Measurements from ENCODE around the gene PKMYT1. TPM values are rescaled to one million over a fixed set of nuclear protein-coding genes. Genes with fewer than 3 reads are reported as not detected.

The PKMYT1 gene
- total RNA-seq, 2 experiments from 2014 or later = 118 to 124 TPM

- peaks cover 8% of the 10 kb centered on the region for H3K4me1 Mint-ChIP-seq
- no peak overlapping the region for H3K4me3 Mint-ChIP-seq
- no peak for DNase-seq
- no peaks in the 10 kb centered on the region for H3K9me3 Mint-ChIP-seq
- no peaks in the 10 kb centered on the region for H3K36me3 Mint-ChIP-seq (ENCODE audit: low read depth)
- no peak overlapping the region for H3K27ac Mint-ChIP-seq
- H3K27me3 Mint-ChIP-seq = peaks cover 10% of the 10 kb centered on the region
- POLR2A ChIA-PET = interaction anchor here (1.1 to 1.9 kb wide), 2 partner anchors 8 to 16 kb away, joined by 4 to 7 read pairs; partner anchors contain the start of gene PKMYT1
- CTCF ChIA-PET = no interaction called here
Observed at GRCh38 chr16:2987833-2988232, 7.6 kb upstream of the PKMYT1 start.

DNA sequence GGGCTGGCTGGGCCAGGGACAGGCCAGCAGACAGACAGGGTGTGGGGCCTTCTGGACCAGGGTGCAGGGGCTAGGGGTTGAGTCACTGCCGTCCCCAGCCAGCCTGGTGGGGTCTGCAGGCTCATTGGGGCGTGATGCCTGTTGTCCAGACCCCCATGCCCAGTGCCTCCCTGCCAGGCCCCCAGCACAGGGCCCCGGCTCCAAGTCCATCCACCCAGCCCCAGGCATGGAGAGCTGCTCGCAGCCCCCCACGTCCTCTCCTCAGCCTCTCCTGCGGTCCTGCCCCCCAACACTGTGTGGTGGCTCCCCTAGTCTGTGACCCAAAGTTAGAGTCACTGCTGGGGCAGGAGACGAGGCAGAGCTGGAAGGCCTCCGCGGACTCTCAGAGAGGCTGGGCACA, 7.0 kb upstream of the PKMYT1 start:
- Mint-ChIP-seq H3K36me3 (ENCODE audit: low read depth) (no peaks in the 10 kb centered on the region), H3K9me3 (no peaks in the 10 kb centered on the region), H3K4me3 (no peak overlapping the region), H3K4me1 (peaks cover 10% of the 10 kb centered on the region), H3K27ac (no peak overlapping the region), H3K27me3 (peaks cover 10% of the 10 kb centered on the region)
- CTCF ChIA-PET = no interaction called here
- no peak for DNase-seq
- POLR2A ChIA-PET = interaction anchor here (1.1 kb wide), 1 partner anchor 15 kb away, joined by 4 read pairs; no protein-coding TSS in a partner anchor

DNA sequence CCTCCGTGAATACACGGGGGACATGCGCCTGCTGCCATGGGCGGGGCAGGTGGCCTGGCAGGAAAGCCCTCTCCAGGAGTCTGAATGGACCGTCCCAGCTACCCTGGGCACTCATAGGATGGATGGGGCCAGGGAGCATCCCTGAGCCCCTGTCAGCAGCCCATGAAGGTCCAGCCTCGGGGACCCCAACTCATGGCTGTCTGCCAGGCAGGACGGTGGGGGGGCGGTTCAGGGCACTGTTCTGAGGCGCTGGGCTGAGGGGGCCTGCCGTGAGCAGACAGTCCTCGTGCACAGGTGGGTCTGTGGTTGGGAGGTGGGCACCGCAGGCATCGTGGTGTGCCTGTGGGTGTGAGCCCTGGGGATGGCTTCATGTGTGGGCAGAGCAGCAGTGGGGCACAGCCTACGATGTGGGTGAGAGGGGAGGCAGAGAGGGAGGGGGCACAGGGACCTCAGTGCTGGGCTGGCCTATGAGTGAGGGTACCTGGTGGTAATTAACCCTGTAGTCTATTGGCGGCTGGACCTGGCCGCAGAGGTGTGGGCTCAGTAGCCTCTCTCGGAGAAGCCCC, 6.5 kb upstream of the PKMYT1 start:
- peaks cover 10% of the 10 kb centered on the region for H3K27me3 Mint-ChIP-seq
- H3K27ac Mint-ChIP-seq = no peak overlapping the region
- ChIA-PET POLR2A (no interaction called here), CTCF (no interaction called here)
- H3K4me1 Mint-ChIP-seq = peaks cover 13% of the 10 kb centered on the region
- no peak overlapping the region for H3K4me3 Mint-ChIP-seq
- DNase-seq = no peak
- H3K9me3 Mint-ChIP-seq = no peaks in the 10 kb centered on the region
- H3K36me3 Mint-ChIP-seq (ENCODE audit: low read depth) = no peaks in the 10 kb centered on the region

- POLR2A ChIA-PET = no interaction called here
- peaks cover 2% of the 10 kb centered on the region for H3K36me3 Mint-ChIP-seq (ENCODE audit: low read depth)
- H3K9me3 Mint-ChIP-seq = no peaks in the 10 kb centered on the region
- peaks cover 20% of the 10 kb centered on the region for H3K4me1 Mint-ChIP-seq
- peaks cover 10% of the 10 kb centered on the region for H3K27me3 Mint-ChIP-seq
- no peak for DNase-seq
- H3K27ac Mint-ChIP-seq = no peak overlapping the region
- CTCF ChIA-PET = no interaction called here
- no peak overlapping the region for H3K4me3 Mint-ChIP-seq
Observed at GRCh38 chr16:2985893-2986355, 5.7 kb upstream of the PKMYT1 start.

GRCh38 chr16:2985462-2985861, 5.2 kb upstream of the PKMYT1 start:
- Mint-ChIP-seq H3K9me3 (no peaks in the 10 kb centered on the region), H3K4me3 (no peak overlapping the region), H3K27me3 (peaks cover 9% of the 10 kb centered on the region), H3K4me1 (peaks cover 23% of the 10 kb centered on the region), H3K36me3 (ENCODE audit: low read depth) (peaks cover 2% of the 10 kb centered on the region), H3K27ac (no peak overlapping the region)
- no peak for DNase-seq
- ChIA-PET POLR2A (no interaction called here), CTCF (no interaction called here)

DNA sequence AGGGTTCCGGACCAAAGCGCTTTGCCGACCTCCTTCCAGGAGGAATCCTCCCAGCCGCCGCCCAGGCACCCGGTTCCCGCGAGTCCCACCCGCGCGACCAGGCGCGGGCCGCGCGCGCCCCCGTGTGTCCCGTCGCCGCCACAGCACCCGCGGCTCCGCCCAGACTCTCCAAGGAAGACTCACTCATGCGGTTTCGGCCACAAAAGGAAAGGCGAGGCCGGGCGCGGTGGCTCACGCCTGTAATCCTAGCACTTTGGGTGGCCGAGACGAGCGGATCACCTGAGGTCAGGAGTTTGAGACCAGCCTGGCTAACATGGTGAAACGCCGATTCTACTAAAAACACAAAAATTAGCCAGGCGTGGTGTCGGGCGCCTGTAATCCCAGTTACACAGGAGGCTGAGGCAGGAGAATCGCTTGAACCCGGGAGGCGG, 3.5 kb upstream of the PKMYT1 start:
- no peak overlapping the region for H3K27ac Mint-ChIP-seq
- H3K4me1 Mint-ChIP-seq = peaks cover 27% of the 10 kb centered on the region
- no peak overlapping the region for H3K4me3 Mint-ChIP-seq
- peak; percentile 81 for DNase-seq
- POLR2A ChIA-PET = no interaction called here
- no peaks in the 10 kb centered on the region for H3K9me3 Mint-ChIP-seq
- H3K27me3 Mint-ChIP-seq = peaks cover 6% of the 10 kb centered on the region
- CTCF ChIA-PET = interaction anchor here (0.9 to 2.7 kb wide), 5 partner anchors 11 to 48 kb away, joined by 3 to 11 read pairs (median 4); no protein-coding TSS in a partner anchor
- H3K36me3 Mint-ChIP-seq (ENCODE audit: low read depth) = peaks cover 4% of the 10 kb centered on the region

GRCh38 chr16:2982402-2982801, 2.2 kb upstream of the PKMYT1 start:
- H3K4me3 Mint-ChIP-seq = no peak overlapping the region
- H3K9me3 Mint-ChIP-seq = no peaks in the 10 kb centered on the region
- no peak for DNase-seq
- ChIA-PET POLR2A (interaction anchor here (0.7 to 3.4 kb wide), 4 partner anchors 12 to 99 kb away, joined by 3 to 29 read pairs (median 4); partner anchors contain the start of genes FLYWCH2 and KREMEN2), CTCF (interaction anchor here (0.7 to 2.7 kb wide), 8 partner anchors 10 to 74 kb away, joined by 3 to 11 read pairs (median 3); no protein-coding TSS in a partner anchor)
- peaks cover 4% of the 10 kb centered on the region for H3K27me3 Mint-ChIP-seq
- no peak overlapping the region for H3K27ac Mint-ChIP-seq
- H3K36me3 Mint-ChIP-seq (ENCODE audit: low read depth) = peaks cover 12% of the 10 kb centered on the region
- peaks cover 35% of the 10 kb centered on the region for H3K4me1 Mint-ChIP-seq

- H3K4me3 Mint-ChIP-seq = peak overlapping the region; percentile 64
- ChIA-PET CTCF (interaction anchor here (1.5 to 4.7 kb wide), 3 partner anchors 10 to 46 kb away, joined by 3 to 31 read pairs (median 3); partner anchors contain the start of gene PAQR4), POLR2A (interaction anchor here (1.2 to 4.7 kb wide), 7 partner anchors 11 to 99 kb away, joined by 3 to 107 read pairs (median 7); partner anchors contain the start of genes FLYWCH2, KREMEN2 and PAQR4)
- peaks cover 40% of the 10 kb centered on the region for H3K4me1 Mint-ChIP-seq
- no peaks in the 10 kb centered on the region for H3K9me3 Mint-ChIP-seq
- H3K36me3 Mint-ChIP-seq (ENCODE audit: low read depth) = peaks cover 16% of the 10 kb centered on the region
- no peak for DNase-seq
- H3K27ac Mint-ChIP-seq = peak overlapping the region; percentile 17
- H3K27me3 Mint-ChIP-seq = peaks cover 4% of the 10 kb centered on the region
Observed at GRCh38 chr16:2981899-2982250, 1.6 kb upstream of the PKMYT1 start.

GRCh38 chr16:2981177-2981898, 1.1 kb upstream of the PKMYT1 start:
- peaks cover 18% of the 10 kb centered on the region for H3K36me3 Mint-ChIP-seq (ENCODE audit: low read depth)
- H3K4me1 Mint-ChIP-seq = peaks cover 41% of the 10 kb centered on the region
- ChIA-PET CTCF (interaction anchor here (1.5 to 4.7 kb wide), 4 partner anchors 12 to 51 kb away, joined by 3 to 31 read pairs (median 8); partner anchors contain the start of gene PAQR4), POLR2A (interaction anchor here (0.6 to 4.7 kb wide), 25 partner anchors 10 to 204 kb away, joined by 3 to 107 read pairs (median 5); partner anchors contain the start of genes FLYWCH2, HCFC1R1, IL32 and KREMEN2)
- no peaks in the 10 kb centered on the region for H3K9me3 Mint-ChIP-seq
- peaks cover 3% of the 10 kb centered on the region for H3K27me3 Mint-ChIP-seq
- peak overlapping the region; percentile 76 for H3K27ac Mint-ChIP-seq
- peak overlapping the region; percentile 88 for H3K4me3 Mint-ChIP-seq
- no peak for DNase-seq

- Mint-ChIP-seq H3K4me3 (peak overlapping the region; percentile 88), H3K9me3 (no peaks in the 10 kb centered on the region), H3K4me1 (peaks cover 41% of the 10 kb centered on the region), H3K36me3 (ENCODE audit: low read depth) (peaks cover 25% of the 10 kb centered on the region), H3K27me3 (peaks cover 2% of the 10 kb centered on the region), H3K27ac (peak overlapping the region; percentile 80)
- peak; percentile 46 for DNase-seq
- POLR2A ChIA-PET = interaction anchor here (0.6 to 4.7 kb wide), 23 partner anchors 9 to 421 kb away, joined by 3 to 107 read pairs (median 6); partner anchors contain the start of genes HCFC1R1, IL32, KREMEN2 and PAQR4
- CTCF ChIA-PET = interaction anchor here (0.6 to 4.7 kb wide), 6 partner anchors 10 to 140 kb away, joined by 3 to 31 read pairs (median 6); partner anchors contain the start of genes FLYWCH2 and PAQR4
Observed at GRCh38 chr16:2979669-2980226, 498 bp downstream of the PKMYT1 start.

- Mint-ChIP-seq H3K9me3 (no peaks in the 10 kb centered on the region), H3K27ac (no peak overlapping the region), H3K27me3 (no peaks in the 10 kb centered on the region), H3K4me1 (peaks cover 33% of the 10 kb centered on the region), H3K4me3 (no peak overlapping the region), H3K36me3 (ENCODE audit: low read depth) (peaks cover 29% of the 10 kb centered on the region)
- no peak for DNase-seq
- ChIA-PET POLR2A (interaction anchor here (0.7 to 4.7 kb wide), 3 partner anchors 7 to 225 kb away, joined by 3 to 107 read pairs (median 7); partner anchors contain the start of genes PAQR4 and SRRM2), CTCF (interaction anchor here (1.4 to 4.7 kb wide), 3 partner anchors 8 to 152 kb away, joined by 4 to 31 read pairs (median 6); partner anchors contain the start of gene PAQR4)
Observed at GRCh38 chr16:2977440-2977839, 2.8 kb downstream of the PKMYT1 start.

GRCh38 chr16:2976673-2977072, 3.6 kb downstream of the PKMYT1 start:
- DNase-seq = no peak
- ChIA-PET POLR2A (interaction anchor here (2.6 kb wide), 1 partner anchor 11 kb away, joined by 7 read pairs; no protein-coding TSS in a partner anchor), CTCF (no interaction called here)
- Mint-ChIP-seq H3K4me3 (no peak overlapping the region), H3K9me3 (no peaks in the 10 kb centered on the region), H3K36me3 (ENCODE audit: low read depth) (peaks cover 37% of the 10 kb centered on the region), H3K27me3 (no peaks in the 10 kb centered on the region), H3K4me1 (peaks cover 34% of the 10 kb centered on the region), H3K27ac (no peak overlapping the region)

Data from activated CD4-positive, alpha-beta memory T cell treated with anti-CD3 and anti-CD28 coated beads, Interleukin-2, amount 10 ng/mL, durations not matched to agents 7 days and 5 days (primary cell).